H1 (cell line): ENCODE results near the gene GCLC.

Experiments
- EGR1 ChIP-seq: IDR thresholded peaks from 2 replicates; pipeline ENCODE4 v1.6.1; 2011; ENCODE audit warnings: low read depth, low read length, borderline replicate concordance
- EP300 ChIP-seq, 2 experiments: IDR thresholded peaks; 1 replicate in 1 of 2; 2 replicates in 1 of 2; pipeline ENCODE4 v1.6.1; 2011 to 2012; ENCODE audit warnings: low read depth in 2 of 2, low read length in 2 of 2, mild to moderate bottlenecking in 2 of 2, borderline replicate concordance in 1 of 2, inconsistent platforms in 1 of 2, moderate library complexity in 1 of 2
- EZH2 ChIP-seq: fragments of 200-600 bp; sonication (generic); IDR thresholded peaks from 2 replicates; pipeline ENCODE4 v1.7.1; 2012; ENCODE audit warnings: low read depth, mild to moderate bottlenecking, moderate library complexity, low read length, inconsistent platforms; ENCODE audit not compliant: severe bottlenecking
- MAX ChIP-seq: IDR thresholded peaks from 2 replicates; pipeline ENCODE4 v1.6.1; 2012; ENCODE audit warnings: inconsistent platforms
- PHF8 ChIP-seq: fragments of 200-600 bp; sonication (generic); conservative IDR thresholded peaks from 2 replicates; pipeline ENCODE4 v1.7.1; 2012; ENCODE audit warnings: low read depth, mild to moderate bottlenecking, inconsistent platforms, low read length, moderate library complexity
- POLR2A ChIP-seq, 2 experiments: IDR thresholded peaks; 1 replicate in 1 of 2; 2 replicates in 1 of 2; pipeline ENCODE4 v1.6.1; 2011; ENCODE audit warnings: low read depth in 2 of 2, low read length in 2 of 2, mild to moderate bottlenecking in 2 of 2; ENCODE audit errors: control extremely low read depth in 1 of 2
- POLR2AphosphoS5 ChIP-seq: IDR thresholded peaks from 2 replicates; pipeline ENCODE4 v1.6.1; 2011; ENCODE audit warnings: low read depth, low read length
- RAD21 ChIP-seq, 2 experiments: IDR thresholded peaks in 1 of 2; conservative IDR thresholded peaks in 1 of 2; 2 replicates each; pipeline ENCODE4 v1.6.1; 2011; ENCODE audit warnings: low read depth in 2 of 2, low read length in 2 of 2, improper control_type of control experiment in 1 of 2, inconsistent platforms in 1 of 2, mild to moderate bottlenecking in 1 of 2, moderate library complexity in 1 of 2
- SP4 ChIP-seq: IDR thresholded peaks from 2 replicates; pipeline ENCODE4 v1.6.1; 2012; ENCODE audit warnings: low read length, inconsistent platforms
- TAF1 ChIP-seq: IDR thresholded peaks from 2 replicates; pipeline ENCODE4 v1.6.1; 2011; ENCODE audit warnings: mild to moderate bottlenecking, low read depth, low read length
- TAF7 ChIP-seq: optimal IDR thresholded peaks from 2 replicates; pipeline ENCODE3; 2011; ENCODE audit warnings: low read depth, mild to moderate bottlenecking, inconsistent platforms, low read length, moderate library complexity, borderline replicate concordance
- ZNF274 ChIP-seq: IDR thresholded peaks from 2 replicates; pipeline ENCODE4 v1.7.0; 2012; ENCODE audit warnings: low read length, borderline replicate concordance; ENCODE audit errors: extremely low read depth
- TF ChIP-seq, protein P1 (sequence below), 3 experiments: IDR thresholded peaks; 1 replicate in 2 of 3; 2 replicates in 1 of 3; pipeline versions ENCODE4 v1.5.1 to v1.6.1; 2011; ENCODE audit warnings: low read length in 3 of 3, mild to moderate bottlenecking in 3 of 3, inconsistent platforms in 2 of 3, low read depth in 1 of 3, moderate library complexity in 1 of 3; ENCODE audit not compliant: insufficient read depth in 1 of 3; ENCODE audit errors: control extremely low read depth in 1 of 3

- TF ChIP-seq POLR2A (IDR thresholded peaks at IDR 0.05; ENCODE audit: control extremely low read depth in 1 of 2, low read depth in 2 of 2, low read length in 2 of 2) (no peak), EZH2 (no peak), RAD21 (IDR thresholded peaks at IDR 0.05 in 1 of 2, conservative IDR thresholded peaks at IDR 0.05 in 1 of 2; ENCODE audit: low read depth in 2 of 2, low read length in 2 of 2) (no peak), TAF7 (no peak), EGR1 (no peak), PHF8 (no peak), SP4 (no peak), POLR2AphosphoS5 (no peak), MAX (no peak), EP300 (IDR thresholded peaks at IDR 0.05; ENCODE audit: borderline replicate concordance in 1 of 2, low read depth in 2 of 2, low read length in 2 of 2) (no peak), ZNF274 (no peak), TAF1 (no peak)
- TF ChIP-seq, protein P1, sequence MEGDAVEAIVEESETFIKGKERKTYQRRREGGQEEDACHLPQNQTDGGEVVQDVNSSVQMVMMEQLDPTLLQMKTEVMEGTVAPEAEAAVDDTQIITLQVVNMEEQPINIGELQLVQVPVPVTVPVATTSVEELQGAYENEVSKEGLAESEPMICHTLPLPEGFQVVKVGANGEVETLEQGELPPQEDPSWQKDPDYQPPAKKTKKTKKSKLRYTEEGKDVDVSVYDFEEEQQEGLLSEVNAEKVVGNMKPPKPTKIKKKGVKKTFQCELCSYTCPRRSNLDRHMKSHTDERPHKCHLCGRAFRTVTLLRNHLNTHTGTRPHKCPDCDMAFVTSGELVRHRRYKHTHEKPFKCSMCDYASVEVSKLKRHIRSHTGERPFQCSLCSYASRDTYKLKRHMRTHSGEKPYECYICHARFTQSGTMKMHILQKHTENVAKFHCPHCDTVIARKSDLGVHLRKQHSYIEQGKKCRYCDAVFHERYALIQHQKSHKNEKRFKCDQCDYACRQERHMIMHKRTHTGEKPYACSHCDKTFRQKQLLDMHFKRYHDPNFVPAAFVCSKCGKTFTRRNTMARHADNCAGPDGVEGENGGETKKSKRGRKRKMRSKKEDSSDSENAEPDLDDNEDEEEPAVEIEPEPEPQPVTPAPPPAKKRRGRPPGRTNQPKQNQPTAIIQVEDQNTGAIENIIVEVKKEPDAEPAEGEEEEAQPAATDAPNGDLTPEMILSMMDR (IDR thresholded peaks at IDR 0.05; ENCODE audit: control extremely low read depth in 1 of 3, insufficient read depth in 1 of 3, low read depth in 1 of 3, low read length in 3 of 3), result no peak
Measured at GRCh38 chr6:53539561-53539960, 5.3 kb downstream of the GCLC start.
